ENCODE data around the gene ASB8. TPM values are rescaled to one million over a fixed set of nuclear protein-coding genes. Genes with fewer than 3 reads are reported as not detected.

Gene ASB8
- total RNA-seq, 1 experiment from 2014 or later: 34.4 TPM

DNA sequence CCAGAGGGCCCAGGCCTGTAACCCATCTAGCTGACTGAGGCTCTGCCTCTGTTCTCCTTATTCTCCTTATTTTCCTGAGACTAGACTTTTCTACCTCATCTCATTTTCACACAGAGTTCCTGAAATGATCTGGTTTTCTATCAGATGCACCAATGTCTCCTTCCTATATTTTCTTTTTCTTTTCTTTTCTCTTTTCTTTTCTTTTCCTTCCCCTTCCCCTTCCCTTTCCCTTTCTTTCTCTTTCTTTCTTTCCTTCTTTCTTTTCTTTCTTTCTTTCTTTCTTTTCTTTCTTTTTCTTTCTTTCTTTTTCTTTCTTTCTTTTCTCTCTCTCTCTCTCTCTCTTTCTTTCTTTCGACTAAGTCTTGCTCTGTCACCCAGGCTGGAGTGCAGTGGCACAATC lies 23.1 kb upstream of the ASB8 start:
- H3K9me3 ChIP-seq (ENCODE audit: low read length): no peaks in the 10 kb centered on the region
- H2AFZ ChIP-seq (ENCODE audit: low read length): no peak overlapping the region
- DNase-seq: no peak
- no peaks in the 10 kb centered on the region for H3K36me3 ChIP-seq (ENCODE audit: low read depth, low read length)
- no peaks in the 10 kb centered on the region for H4K20me1 ChIP-seq (ENCODE audit: low read length)
- POLR2A ChIA-PET (ENCODE audit: unreplicated experiment): no interaction called here
- H3K27ac ChIP-seq (ENCODE audit: low read length): no peak overlapping the region
- H3K27me3 ChIP-seq (ENCODE audit: low read length): peaks cover 65% of the 10 kb centered on the region
- no peaks in the 10 kb centered on the region for H3F3A ChIP-seq (ENCODE audit: low read length, unreplicated experiment)
- H3K9me2 ChIP-seq (replicated peaks; ENCODE audit: low read length): no peaks in the 10 kb centered on the region
- BruUV-seq (replicated peaks): no TSS peak
- H3K4me1 ChIP-seq (ENCODE audit: insufficient read depth, low read length): peaks cover 13% of the 10 kb centered on the region
- H3K4me2 ChIP-seq (ENCODE audit: low read length): no peak overlapping the region
- H3K4me3 ChIP-seq (ENCODE audit: low read length): no peak overlapping the region
- ATAC-seq: no peak
- TF ChIP-seq EZH2phosphoT487 (IDR thresholded peaks at IDR 0.05; ENCODE audit: borderline replicate concordance, low read length): no peak
- H3K9ac ChIP-seq (ENCODE audit: low read length): no peak overlapping the region
- intact Hi-C loops (cut with micrococcal nuclease): loop anchor here (10.0 kb wide), 1 partner anchor 276 kb away; the partner anchor contains the start of gene VDR
- CTCF ChIA-PET: no interaction called here
- H3K79me2 ChIP-seq (ENCODE audit: low read length): no peaks in the 10 kb centered on the region

DNA sequence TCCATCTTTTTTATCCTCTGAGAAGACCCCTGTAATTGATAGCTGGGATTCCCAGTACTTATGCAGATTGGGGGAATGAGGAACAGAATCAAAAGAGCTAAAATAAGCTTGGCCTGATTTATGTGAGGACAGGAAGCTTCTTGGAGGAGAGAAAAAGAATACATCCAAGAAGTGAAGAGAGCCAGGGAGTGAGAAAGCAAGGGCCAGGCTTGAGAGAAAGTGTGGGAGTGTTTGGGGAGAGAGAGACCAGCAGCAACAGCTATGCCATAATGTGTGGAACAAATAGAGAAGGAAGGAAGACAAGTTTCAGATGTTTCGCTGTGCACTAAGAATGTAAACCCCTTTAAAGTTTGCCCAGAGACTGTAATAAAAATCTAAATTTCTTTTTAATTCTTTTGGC lies 22.2 kb upstream of the ASB8 start:
- CTCF ChIA-PET: interaction anchor here (0.6 kb wide), 1 partner anchor 108 kb away, joined by 3 read pairs; no protein-coding TSS in a partner anchor
- Histone ChIP-seq H2AFZ (ENCODE audit: low read length) (no peak overlapping the region), H3K36me3 (ENCODE audit: low read depth, low read length) (no peaks in the 10 kb centered on the region), H4K20me1 (ENCODE audit: low read length) (no peaks in the 10 kb centered on the region), H3K9ac (ENCODE audit: low read length) (no peak overlapping the region), H3K9me3 (ENCODE audit: low read length) (no peaks in the 10 kb centered on the region), H3K4me2 (ENCODE audit: low read length) (no peak overlapping the region), H3K9me2 (replicated peaks; ENCODE audit: low read length) (no peaks in the 10 kb centered on the region), H3K4me3 (ENCODE audit: low read length) (no peak overlapping the region), H3K4me1 (ENCODE audit: insufficient read depth, low read length) (peaks cover 13% of the 10 kb centered on the region), H3F3A (ENCODE audit: low read length, unreplicated experiment) (no peaks in the 10 kb centered on the region), H3K27me3 (ENCODE audit: low read length) (peaks cover 65% of the 10 kb centered on the region), H3K79me2 (ENCODE audit: low read length) (no peaks in the 10 kb centered on the region), H3K27ac (ENCODE audit: low read length) (no peak overlapping the region)
- DNase-seq (no peak), ATAC-seq (no peak)
- TF ChIP-seq EZH2 (IDR thresholded peaks at IDR 0.05; ENCODE audit: low read length, unreplicated experiment) (no peak), EZH2phosphoT487 (IDR thresholded peaks at IDR 0.05; ENCODE audit: borderline replicate concordance, low read length) (no peak)
- TF ChIP-seq, protein P1, sequence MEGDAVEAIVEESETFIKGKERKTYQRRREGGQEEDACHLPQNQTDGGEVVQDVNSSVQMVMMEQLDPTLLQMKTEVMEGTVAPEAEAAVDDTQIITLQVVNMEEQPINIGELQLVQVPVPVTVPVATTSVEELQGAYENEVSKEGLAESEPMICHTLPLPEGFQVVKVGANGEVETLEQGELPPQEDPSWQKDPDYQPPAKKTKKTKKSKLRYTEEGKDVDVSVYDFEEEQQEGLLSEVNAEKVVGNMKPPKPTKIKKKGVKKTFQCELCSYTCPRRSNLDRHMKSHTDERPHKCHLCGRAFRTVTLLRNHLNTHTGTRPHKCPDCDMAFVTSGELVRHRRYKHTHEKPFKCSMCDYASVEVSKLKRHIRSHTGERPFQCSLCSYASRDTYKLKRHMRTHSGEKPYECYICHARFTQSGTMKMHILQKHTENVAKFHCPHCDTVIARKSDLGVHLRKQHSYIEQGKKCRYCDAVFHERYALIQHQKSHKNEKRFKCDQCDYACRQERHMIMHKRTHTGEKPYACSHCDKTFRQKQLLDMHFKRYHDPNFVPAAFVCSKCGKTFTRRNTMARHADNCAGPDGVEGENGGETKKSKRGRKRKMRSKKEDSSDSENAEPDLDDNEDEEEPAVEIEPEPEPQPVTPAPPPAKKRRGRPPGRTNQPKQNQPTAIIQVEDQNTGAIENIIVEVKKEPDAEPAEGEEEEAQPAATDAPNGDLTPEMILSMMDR (conservative IDR thresholded peaks at IDR 0.05; ENCODE audit: low read depth, low read length): no peak
- intact Hi-C loops (cut with micrococcal nuclease): no loop called here
- POLR2A ChIA-PET (ENCODE audit: unreplicated experiment): no interaction called here
- no TSS peak for BruUV-seq (replicated peaks)

DNA sequence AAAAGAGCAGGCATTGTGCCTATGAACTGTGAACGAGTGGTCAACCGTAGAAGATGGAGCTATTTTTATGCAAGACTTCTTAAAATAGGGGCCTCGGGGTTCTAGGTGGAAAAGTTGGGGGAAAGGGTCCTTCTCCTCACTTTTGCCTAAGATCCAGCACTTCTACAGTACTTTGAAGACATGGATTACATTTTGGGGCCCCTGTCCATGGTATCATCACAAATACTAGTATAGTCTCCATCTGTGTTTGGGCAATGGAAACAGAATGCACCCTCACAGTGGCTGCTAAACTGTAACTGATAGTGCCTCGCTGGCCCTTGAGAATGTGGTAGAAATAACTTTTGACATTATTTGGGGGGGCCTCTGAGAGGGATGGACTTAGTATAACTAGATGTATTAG lies 20.7 kb upstream of the ASB8 start:
- no peak for DNase-seq
- TF ChIP-seq, protein P1 (conservative IDR thresholded peaks at IDR 0.05; ENCODE audit: low read depth, low read length): no peak
- TF ChIP-seq EZH2 (IDR thresholded peaks at IDR 0.05; ENCODE audit: low read length, unreplicated experiment) (no peak), EZH2phosphoT487 (IDR thresholded peaks at IDR 0.05; ENCODE audit: borderline replicate concordance, low read length) (no peak)
- no peaks in the 10 kb centered on the region for H3K9me3 ChIP-seq (ENCODE audit: low read length)
- H3K79me2 ChIP-seq (ENCODE audit: low read length): no peaks in the 10 kb centered on the region
- no peak overlapping the region for H3K27ac ChIP-seq (ENCODE audit: low read length)
- H3K4me3 ChIP-seq (ENCODE audit: low read length): no peak overlapping the region
- BruUV-seq (replicated peaks): no TSS peak
- no peak overlapping the region for H3K9ac ChIP-seq (ENCODE audit: low read length)
- H4K20me1 ChIP-seq (ENCODE audit: low read length): no peaks in the 10 kb centered on the region
- no peaks in the 10 kb centered on the region for H3F3A ChIP-seq (ENCODE audit: low read length, unreplicated experiment)
- ChIA-PET CTCF (no interaction called here), POLR2A (ENCODE audit: unreplicated experiment) (no interaction called here)
- no peaks in the 10 kb centered on the region for H3K36me3 ChIP-seq (ENCODE audit: low read depth, low read length)
- H3K4me2 ChIP-seq (ENCODE audit: low read length): no peak overlapping the region
- ATAC-seq: no peak
- no peak overlapping the region for H2AFZ ChIP-seq (ENCODE audit: low read length)
- intact Hi-C loops (cut with micrococcal nuclease): no loop called here
- H3K27me3 ChIP-seq (ENCODE audit: low read length): peaks cover 60% of the 10 kb centered on the region
- H3K9me2 ChIP-seq (replicated peaks; ENCODE audit: low read length): no peaks in the 10 kb centered on the region
- H3K4me1 ChIP-seq (ENCODE audit: insufficient read depth, low read length): peaks cover 13% of the 10 kb centered on the region
